CD4-positive, alpha-beta T cell treated with Interleukin-2 at 100 ng/mL for 4 hours (primary cell): ENCODE results near the gene GATB.

Source experiments
- DNase-seq: peaks from one replicate; pipeline ENCODE4 v3.0.0-alpha.2; 2020; ENCODE audit warnings: low spot score

GATB gene

GRCh38 chr4:151673908-151674520, 86.8 kb downstream of the GATB start:
- no peak for DNase-seq

GRCh38 chr4:151672996-151673395, 87.8 kb downstream of the GATB start:
- no peak for DNase-seq

DNA sequence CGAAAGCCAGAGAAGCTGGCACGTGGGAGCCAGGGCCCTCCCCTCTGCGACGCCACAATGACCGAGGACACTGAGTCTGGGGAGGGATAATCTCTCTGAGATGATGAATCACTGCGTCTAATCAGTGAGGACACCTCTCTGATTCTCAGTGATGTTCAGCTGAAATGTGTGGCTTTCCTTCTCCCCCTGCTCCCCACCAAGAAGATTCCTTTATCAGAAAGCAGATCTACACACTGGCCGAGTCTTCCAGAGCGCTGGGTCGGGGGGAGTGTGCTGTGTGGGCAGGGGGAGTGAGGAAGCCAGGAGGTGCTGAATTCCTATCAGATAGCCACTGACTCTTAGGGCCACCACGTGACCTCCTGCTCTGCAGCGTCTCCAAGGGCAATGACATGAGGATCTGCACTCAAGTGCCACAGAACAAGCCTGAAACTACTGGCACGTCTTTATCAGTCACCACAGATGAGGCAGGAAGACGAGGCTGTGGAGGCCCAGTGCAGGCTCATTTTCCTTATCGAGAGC, 89.2 kb downstream of the GATB start:
- DNase-seq, result no peak

DNA sequence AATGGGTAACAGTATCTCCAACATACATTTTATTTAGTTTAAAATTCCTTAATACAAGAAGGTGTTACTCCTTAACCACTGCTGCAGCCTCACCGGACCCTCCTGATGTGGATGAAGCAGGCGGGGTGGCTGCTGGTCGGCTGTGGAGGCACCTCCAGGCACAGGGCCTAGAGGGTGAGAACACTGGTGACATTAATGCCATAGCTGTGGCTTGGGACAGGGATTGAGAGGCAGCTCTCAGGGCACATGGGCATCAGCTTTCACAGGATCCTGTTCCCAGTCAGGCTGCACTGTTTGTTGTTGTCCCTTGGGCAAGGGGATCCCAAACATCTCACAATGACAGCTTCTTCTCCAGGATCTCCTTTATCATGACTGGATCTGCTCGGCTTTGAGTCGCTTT, 90.0 kb downstream of the GATB start:
- no peak for DNase-seq

GRCh38 chr4:151669990-151670389, 90.8 kb downstream of the GATB start:
- DNase-seq, result no peak

DNA sequence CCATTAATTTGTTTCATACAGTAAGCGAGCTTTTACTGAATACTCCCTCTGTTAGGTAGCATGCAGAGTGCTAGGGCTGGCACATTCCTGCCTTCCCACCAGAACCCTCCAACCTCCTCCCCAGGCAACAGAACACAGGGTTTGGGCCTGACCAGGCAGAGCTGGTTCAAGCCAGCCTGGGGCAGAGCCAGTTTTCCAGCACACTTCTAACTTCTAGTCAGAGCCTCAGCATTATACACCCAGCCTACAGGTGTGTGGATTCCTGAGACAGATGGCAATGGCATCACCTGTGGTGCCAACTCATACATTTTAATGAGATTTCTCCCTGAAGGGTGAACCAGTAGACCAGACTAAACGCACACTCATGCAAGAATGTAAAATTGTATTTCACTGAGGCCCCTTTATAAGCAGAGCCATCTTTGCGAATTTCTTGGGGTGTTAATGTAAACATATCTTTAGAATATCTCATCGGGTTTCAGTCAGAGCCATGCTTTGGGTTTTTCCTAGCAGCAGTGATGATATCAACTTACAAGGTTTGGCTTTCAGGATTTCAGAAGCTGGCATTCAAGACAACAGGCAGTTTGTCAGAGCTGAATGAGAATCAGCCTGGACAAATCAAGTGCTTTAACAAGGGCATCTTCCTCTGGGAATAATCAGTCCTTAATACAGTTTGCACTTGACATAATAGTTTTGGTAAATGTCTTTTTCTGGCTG, 92.0 kb downstream of the GATB start:
- DNase-seq, result no peak

DNA sequence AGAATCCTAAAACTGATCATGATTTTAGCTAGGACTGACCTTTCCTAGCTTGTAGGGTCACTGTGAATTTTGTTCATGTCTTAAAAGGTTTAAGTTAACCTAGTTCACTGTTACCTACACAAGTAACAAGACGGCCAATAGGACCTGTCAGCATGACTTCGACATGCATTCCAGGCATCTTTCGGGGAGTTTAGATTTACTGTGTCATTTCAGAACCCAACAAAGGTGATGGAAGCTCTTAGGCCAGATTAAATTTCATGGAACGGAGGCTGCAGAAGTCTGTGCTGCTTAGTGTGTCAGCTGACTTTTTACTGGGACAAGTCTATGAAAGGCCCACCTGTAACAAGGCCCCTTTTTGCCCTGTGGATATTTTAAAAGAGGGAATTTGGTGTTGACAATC, 93.1 kb downstream of the GATB start:
- DNase-seq, result no peak

DNA sequence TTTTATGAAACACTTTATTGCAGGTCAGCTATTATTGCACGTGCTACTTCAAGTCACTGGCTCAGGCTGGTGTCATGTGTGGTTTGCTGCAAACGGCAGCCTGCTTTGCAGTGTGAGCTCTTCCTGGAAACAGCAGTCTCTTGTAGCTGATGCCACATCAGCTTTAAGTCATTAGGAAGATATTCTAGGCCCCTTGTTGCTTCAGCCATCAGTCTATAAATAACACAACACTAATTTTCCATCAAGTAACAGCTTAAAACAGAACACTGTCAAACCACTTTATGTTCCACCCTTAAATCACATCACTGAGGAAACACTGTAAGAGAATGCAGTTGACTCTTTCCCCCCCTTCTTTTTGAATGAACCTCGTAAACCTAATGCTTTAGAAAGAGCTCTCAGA, 93.8 kb downstream of the GATB start:
- no peak for DNase-seq

- DNase-seq, result no peak
Observed at GRCh38 chr4:151666501-151666900, 94.3 kb downstream of the GATB start.

DNA sequence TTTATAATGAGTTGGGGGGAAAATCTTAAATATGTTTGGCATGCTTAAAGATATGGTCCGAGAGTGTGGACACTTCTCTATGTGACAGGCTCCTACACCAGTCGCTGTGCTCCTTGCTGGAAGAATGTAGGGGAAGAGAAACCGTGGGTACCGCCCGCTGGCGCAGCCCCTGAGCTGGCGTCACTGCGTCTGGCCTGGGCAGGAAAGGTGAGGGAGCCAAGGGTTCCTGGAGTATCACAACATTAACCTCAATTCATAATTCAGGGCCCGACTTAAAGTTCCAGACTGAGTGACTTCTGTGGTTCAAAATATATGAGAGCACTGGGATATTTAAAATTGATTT, 95.1 kb downstream of the GATB start:
- no peak for DNase-seq

DNA sequence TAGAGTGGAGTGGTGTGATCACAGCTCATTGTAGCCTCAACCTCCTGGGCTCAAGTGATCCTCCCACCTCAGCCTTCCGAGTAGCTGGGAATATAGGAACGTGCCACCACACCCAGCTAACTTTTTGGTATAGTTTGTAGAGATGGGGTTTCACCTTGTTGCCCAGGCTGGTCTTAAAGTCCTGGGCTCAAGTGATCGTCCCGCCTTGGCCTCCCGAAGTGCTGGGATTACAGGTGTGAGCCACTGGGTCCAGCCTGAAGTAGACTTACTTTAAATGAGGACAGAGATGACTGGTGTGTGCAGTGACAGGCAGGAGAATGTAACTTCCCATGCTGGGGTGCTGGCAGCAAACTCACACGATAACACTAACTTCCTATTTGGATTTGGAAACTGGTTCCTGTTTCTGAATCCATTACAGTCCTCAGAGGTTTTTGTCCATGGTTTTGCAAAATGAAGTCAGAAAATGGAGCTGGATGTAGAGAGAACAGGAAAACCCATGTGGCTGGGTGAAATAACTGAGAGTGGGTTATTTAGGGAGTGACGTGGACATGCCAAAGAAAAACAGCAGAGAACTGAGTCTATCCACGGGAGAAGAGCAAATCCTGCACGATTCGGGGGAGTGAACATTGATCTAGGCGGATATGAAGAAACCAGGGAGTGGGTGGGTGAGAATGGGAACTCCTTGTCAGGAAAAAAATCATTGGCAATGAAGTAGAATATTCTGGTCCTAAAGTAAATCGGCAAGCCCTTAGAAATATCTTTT, 95.6 kb downstream of the GATB start:
- no peak for DNase-seq

DNA sequence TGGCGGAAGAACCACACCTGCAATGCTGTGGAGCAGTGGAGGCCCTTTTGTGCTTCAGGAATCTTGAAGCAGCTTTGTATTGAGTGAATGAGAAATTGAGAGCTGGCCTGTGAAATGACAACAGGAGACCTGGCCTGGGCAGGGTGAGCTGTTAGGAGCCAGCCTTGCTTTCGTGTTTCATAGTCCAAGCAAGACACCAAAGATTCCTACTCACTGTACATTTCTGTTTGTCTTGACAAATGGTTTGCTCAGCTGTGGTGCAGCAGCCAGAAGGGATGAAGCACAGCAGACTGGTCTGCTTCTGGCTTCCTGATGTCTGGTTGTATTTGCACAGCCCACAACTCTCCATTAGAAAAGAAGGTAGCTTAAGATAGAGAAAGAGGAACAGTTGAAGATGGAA, 96.5 kb downstream of the GATB start:
- no peak for DNase-seq

DNA sequence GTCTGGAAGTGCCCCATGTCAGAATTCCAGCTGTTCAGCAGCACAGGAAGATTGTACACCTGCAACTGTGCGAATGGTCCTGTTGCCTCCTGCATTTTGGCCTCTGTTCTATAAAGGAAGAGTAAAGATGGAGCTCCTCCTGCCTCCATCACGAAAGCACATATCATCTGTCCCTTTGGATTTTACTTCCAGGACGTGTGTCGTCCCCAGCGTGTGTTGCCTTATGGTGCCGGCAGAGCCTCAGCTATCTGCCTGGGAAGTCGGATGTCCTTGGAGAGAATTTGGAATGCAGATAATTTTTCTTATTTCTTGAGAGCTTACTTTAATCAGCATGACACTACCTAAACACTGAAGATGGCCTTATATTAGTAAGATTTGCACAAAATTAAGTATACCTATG, 97.7 kb downstream of the GATB start:
- DNase-seq, result no peak

- DNase-seq, result no peak
Observed at GRCh38 chr4:151661873-151662272, 98.9 kb downstream of the GATB start.

GRCh38 chr4:151660676-151661075, 100.1 kb downstream of the GATB start:
- no peak for DNase-seq

- DNase-seq, result no peak
Observed at GRCh38 chr4:151659601-151660364, 101.0 kb downstream of the GATB start.

GRCh38 chr4:151658959-151659600, 101.7 kb downstream of the GATB start:
- peak; percentile 4 for DNase-seq

DNA sequence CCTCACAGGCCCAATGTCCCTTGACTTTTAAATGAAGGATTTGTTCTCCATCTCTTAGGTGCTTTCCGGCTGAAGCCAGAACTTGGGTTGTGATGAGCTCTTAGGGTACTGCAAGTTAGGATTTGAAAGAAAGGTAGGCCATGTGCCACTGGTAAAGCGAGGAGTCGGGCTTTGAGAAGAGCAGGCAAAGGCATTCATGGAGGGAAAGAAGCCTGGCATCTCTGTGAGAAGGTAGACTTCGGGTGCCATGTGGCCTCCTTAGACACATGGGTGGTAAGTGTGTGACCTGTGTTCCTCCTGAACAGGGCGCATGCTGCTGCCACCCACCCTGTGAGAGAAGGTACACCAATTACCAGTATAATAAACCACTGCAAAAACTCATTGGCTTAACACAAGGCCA, 102.9 kb downstream of the GATB start:
- DNase-seq, result no peak

DNA sequence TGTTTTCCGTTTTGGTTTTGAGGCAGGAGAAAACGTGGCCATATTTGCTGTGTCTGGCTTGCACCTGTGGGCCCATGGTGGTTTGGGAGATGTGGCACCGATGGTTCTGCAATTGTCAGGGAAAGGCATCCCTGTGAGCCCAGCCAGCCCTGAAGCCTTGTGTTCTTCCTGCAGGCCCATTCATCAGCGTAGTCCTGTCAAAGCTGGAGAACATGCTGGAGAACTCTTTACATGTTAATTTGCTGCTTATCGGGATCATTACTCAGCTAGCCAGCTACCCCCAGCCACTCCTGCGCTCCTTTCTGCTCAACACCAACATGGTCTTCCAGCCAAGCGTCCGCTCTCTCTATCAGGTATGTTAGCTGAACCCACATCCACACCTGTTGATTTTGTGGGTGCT, 104.7 kb downstream of the GATB start:
- no peak for DNase-seq

DNA sequence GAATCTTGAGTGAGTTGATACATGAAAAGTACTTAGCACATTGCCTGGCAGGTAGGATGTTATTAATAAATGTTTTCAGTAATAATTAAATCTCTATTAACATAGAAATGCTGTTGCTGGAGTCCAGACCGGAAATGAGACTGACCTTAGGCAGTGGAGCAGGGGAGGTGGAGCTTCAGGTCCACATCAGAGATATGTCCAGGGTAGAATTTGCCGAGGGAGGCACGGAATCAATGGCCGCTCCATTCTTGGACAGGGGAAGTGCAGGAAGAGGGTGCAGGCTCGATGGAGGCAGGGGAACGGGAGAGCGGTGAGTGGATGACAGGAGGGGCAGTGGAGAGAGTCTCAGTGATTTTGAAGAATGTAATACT, 107.3 kb downstream of the GATB start:
- no peak for DNase-seq

GRCh38 chr4:151652841-151653547, 107.8 kb downstream of the GATB start:
- DNase-seq, result no peak
